Measurements from ENCODE around the gene CDH13.

The CDH13 gene

DNA sequence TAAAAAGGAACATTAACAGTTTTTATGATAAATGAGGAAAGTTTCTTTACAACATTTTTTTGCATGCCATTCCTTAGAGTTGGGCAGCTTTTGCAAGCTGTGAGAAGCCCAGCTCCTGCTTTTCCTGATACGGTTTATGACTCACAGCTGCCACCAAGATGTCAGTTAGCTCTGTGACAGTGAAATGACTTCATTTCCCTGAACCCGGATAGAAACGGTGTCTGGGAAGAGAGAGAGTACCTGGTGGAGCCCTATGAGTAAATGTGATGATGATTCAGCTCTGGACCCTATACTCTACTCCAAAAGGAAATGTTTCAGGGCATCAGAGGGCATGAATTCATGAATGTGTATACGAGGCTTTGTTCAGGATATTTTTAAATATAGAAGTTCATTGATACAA, 814.7 kb downstream of the CDH13 start:
- no peak for TF ChIP-seq ZFX (IDR thresholded peaks at IDR 0.05; ENCODE audit: borderline replicate concordance)
- TF ChIP-seq CTCF (IDR thresholded peaks at IDR 0.05), result no peak
- H3K27ac ChIP-seq, result no peak overlapping the region

GRCh38 chr16:83443972-83444371, 817.2 kb downstream of the CDH13 start:
- TF ChIP-seq CTCF (IDR thresholded peaks at IDR 0.05) (no peak), ZFX (IDR thresholded peaks at IDR 0.05; ENCODE audit: borderline replicate concordance) (no peak)

DNA sequence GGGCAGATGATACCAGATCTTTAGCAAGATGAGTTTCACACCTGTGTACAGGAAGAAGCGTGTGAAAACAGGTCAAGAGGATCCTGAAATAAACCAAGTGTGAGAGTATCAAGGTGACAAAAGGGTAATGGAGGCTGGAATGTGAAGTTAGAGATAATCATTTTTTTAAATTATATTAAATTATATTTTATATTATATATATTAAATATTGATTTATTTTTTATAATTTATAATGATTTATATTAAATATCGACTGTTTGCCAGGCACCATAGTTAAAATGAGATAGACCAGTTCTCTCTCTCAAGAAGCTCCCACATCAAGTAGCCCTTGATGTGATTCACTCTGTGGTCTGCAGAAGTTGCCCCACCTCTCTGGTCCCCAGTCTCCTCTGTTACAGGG, 820.8 kb downstream of the CDH13 start:
- no peak overlapping the region for H3K27ac ChIP-seq
- TF ChIP-seq ZFX (IDR thresholded peaks at IDR 0.05; ENCODE audit: borderline replicate concordance) (no peak), CTCF (IDR thresholded peaks at IDR 0.05) (no peak)

More at GRCh38 chr16:83443972-83444371, 817.2 kb downstream of the CDH13 start:
- H3K27ac ChIP-seq, result no peak overlapping the region

DNA sequence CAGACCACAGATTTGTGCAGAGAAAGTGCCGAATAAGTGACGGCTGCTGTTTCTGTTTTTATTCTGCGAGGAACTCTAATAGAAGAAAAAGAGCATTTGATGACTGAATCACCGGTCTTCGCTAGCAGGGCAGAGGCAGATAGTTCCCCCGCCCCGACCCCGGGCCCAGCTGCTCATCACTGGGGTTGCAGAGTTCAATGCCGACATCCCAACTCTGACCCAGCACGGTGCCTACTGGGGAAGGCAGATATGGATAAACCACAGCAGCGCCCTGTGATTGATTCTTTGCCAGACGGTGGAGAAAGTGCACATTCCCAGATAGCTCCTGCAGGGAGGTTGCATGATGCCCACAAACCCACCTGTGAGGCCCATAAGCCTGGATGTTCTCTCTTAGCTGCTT, 823.1 kb downstream of the CDH13 start:
- H3K27ac ChIP-seq, result no peak overlapping the region
- no peak for TF ChIP-seq ZFX (IDR thresholded peaks at IDR 0.05; ENCODE audit: borderline replicate concordance)
- no peak for TF ChIP-seq CTCF (IDR thresholded peaks at IDR 0.05)

GRCh38 chr16:83453977-83454376, 827.2 kb downstream of the CDH13 start:
- TF ChIP-seq CTCF (IDR thresholded peaks at IDR 0.05) (no peak), ZFX (IDR thresholded peaks at IDR 0.05; ENCODE audit: borderline replicate concordance) (no peak)
- H3K27ac ChIP-seq, result no peak overlapping the region

- no peak for TF ChIP-seq ZFX (IDR thresholded peaks at IDR 0.05; ENCODE audit: borderline replicate concordance)
- no peak for TF ChIP-seq CTCF (IDR thresholded peaks at IDR 0.05)
Measured at GRCh38 chr16:83455716-83456115, 828.9 kb downstream of the CDH13 start.

DNA sequence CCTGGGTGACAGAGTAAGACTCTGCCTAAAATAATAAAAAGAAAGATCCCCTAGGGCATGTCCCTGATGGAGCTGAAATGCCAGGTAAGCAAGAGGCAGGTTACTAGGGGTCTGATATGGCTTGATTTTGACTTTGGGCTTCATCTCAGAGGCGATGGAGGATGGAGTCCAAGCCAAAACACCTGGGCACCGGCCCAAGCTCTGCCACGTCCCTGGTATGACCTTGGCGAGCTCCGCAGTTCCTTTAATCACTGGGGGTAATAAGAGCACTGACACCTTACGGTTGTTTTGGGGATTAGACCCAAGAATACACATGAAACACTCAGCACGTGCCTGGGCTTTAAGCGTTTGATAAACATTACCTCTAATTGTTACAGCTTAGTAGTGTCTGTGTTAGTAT, 830.2 kb downstream of the CDH13 start:
- no peak for TF ChIP-seq CTCF (IDR thresholded peaks at IDR 0.05)
- no peak for TF ChIP-seq ZFX (IDR thresholded peaks at IDR 0.05; ENCODE audit: borderline replicate concordance)
- no peak overlapping the region for H3K27ac ChIP-seq

More at GRCh38 chr16:83455716-83456115, 828.9 kb downstream of the CDH13 start:
- no peak overlapping the region for H3K27ac ChIP-seq
